HG03575 (cell line): ENCODE data around the gene DVL1.
"Not testable (repeated sequence)": the region's sequence is repeated elsewhere in the genome, so short reads cannot be mapped to it uniquely, and the experiment has no call there.

ENCODE experiments used
- ATAC-seq: cut with Tn5 transposase; IDR thresholded peaks from one replicate; pipeline ENCODE4 v1.9.1; 2021; ENCODE audit not compliant: unreplicated experiment, insufficient number of reproducible peaks, low FRiP score; ENCODE audit errors: extremely low read depth

Gene DVL1

GRCh38 chr1:1349256-1350012 is at the start of gene DVL1:
DVL1 (minus strand) TSS chr1:1349418; CDS start chr1:1349065, 353 bp downstream.
- no peak for ATAC-seq

DNA sequence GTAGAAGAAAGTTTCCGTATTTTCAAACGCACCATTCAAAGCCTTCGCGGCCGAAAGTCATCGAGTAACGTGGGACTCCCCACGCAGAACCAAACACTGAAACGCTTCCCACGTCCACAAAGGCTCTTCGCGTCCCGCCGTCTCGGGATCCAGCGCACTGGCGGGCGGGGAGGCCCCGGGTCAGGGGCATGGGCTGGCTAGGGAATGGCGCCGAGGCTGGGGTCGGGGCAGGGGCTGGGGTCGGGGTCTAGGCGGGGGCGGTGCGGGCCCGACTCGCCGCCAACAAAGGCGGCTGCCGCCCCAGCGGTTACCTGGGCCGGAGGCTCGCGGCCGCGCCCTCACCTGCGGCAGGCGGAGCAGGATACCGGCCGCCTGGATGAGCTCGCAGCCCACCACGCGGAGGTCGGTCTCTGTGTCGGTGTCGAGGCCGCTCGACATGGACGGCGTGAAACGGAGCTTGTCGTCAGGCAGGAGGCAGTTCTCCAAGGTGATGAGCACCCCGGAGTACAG is 49.5 kb upstream of the DVL1 start:
- ATAC-seq: no peak

- ATAC-seq: no peak
Observed at GRCh38 chr1:1397839-1398523, 48.8 kb upstream of the DVL1 start.

DNA sequence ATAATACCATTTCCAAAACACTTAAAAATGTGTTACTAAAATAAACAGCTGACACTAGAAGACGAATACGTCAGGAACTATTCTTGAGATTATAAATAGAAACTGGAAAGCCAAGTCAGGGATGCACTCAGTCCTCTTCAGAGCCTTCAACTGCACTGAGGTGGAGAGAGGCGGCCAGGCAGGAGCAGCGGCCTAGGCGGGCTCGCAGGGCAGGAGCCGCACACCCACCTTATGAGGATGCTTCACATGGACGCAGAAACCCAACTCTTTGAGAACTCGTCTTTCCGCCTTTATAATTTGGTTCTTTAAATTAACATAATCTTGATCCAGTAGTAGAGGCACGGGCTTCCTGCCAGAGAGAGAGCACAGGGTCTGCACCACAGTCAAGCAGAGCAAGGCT is 45.9 kb upstream of the DVL1 start:
- no peak for ATAC-seq

DNA sequence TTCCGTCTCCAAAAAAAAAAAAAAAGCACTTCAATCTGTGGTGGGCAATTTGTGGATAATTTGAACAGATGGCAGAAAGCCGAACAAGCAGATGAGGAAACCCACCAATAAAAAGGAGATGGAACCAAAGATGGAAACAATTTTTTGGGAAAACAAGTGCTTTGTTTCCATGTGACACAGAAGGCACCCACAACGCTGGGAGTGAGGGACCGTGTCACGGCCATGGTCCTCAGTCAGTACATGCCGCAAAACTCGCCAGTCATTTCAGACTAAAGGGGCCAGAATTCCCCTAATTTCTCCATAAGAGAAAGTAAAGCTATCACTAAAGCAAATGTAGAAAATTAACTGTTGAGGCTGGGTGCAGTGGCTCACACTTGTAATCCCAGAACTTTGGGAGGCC is 44.9 kb upstream of the DVL1 start:
- no peak for ATAC-seq

DNA sequence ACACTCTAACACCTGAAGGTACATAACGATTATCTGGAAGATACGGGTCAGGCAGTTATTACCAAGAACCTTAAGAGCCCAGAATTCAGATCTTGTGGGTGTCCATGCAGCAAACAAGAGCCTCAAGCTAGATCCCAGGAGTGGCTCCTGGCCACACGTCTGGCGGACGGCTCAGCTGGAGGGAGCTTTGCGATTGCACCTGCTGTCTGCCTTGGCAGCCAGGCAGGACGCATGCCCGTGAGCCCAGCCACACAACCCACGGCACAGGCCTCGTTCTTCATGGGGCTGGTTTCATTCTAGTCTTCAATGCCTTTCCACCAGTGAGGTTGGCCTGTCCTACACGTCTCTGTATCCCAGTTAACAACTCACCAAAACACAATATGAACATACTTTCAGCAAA is 44.2 kb upstream of the DVL1 start:
- ATAC-seq: no peak

DNA sequence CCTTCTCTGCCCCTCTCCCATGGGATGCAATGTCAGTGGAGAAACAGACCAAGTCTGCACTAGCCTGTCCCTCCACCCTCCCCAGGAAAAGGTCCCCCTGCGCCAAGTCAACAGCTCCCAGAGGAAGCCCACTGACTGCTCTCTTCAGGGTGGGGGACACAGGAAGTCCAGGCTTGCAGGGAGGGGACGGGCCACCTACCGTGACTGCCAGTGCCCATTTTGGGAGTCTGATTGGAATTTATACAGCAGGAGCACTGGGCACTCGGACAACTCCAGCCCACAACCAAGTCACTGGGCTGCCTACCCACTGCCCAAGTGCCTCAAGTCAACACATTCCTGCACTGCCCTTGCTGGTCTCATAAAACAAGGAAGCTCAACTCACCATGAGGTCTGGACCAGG is 43.8 kb upstream of the DVL1 start:
- no peak for ATAC-seq

DNA sequence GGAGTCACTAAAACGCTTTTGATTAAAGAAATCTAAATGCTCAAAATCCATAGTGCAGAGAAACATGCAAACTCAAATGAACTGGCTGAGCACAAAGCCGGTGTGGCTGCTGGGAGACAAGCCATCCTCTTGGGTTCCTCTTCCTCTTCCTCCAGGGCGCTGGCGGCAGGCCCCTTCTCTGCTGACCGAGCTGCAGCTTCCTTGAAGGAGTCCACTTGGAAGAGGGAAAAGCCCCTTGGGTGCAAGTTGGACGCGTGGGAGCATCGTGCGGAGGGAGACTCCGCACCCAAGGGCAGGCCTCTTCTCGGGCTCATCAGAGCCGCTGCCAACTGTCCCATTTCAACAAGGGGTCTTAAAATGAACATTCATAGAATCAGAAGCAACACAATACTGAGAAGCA is 42.0 kb upstream of the DVL1 start:
- ATAC-seq: no peak

DNA sequence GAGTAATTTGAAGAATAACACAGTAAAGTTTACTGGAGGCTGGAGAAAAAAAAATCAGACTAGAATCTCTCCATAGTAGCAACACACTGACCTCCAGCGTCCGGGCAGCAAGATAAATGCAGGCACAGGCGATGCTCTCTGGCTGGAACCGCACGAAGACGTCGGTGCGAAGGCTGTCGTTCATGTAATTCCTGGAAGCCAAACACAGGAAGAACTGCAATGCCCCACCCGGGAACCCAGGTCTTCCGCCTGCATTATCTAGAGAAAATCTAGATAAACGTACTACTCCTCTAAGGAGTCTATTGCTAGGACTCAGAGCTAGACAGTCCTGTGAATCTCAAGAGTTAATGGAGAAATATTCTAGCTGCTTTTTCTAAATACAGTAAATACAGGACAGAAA is 41.5 kb upstream of the DVL1 start:
- ATAC-seq: no peak

- ATAC-seq: no peak
Observed at GRCh38 chr1:1388078-1388472, 38.9 kb upstream of the DVL1 start.

- ATAC-seq: no peak
Observed at GRCh38 chr1:1387098-1388077, 38.2 kb upstream of the DVL1 start.

DNA sequence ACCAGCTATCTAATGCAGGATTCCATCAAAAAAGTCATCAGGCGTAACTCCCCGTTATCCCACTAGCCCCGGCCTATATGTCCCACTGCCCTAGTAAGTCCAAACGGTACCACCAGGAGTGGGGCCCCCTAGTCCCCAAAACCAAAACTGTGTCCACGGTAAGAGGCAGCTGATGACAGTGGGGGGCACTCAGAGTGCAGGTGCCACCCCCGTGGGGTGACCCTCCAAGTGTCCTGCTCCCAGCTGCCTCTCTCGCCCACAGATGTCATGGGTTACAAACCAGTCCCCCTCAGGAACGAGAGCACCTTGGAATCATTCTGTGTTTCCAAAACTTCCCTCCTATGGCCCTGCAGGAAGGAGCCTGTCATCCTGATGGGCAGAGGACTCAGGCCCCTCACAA is 36.7 kb upstream of the DVL1 start:
- no peak for ATAC-seq

GRCh38 chr1:1385339-1385738 is 36.1 kb upstream of the DVL1 start:
- ATAC-seq: not testable (repeated sequence)

- ATAC-seq: no peak
Observed at GRCh38 chr1:1381294-1381693, 32.1 kb upstream of the DVL1 start.

GRCh38 chr1:1380860-1381259 is 31.6 kb upstream of the DVL1 start:
- ATAC-seq: no peak

- no peak for ATAC-seq
Observed at GRCh38 chr1:1377540-1378205, 28.5 kb upstream of the DVL1 start.

- ATAC-seq: no peak
Observed at GRCh38 chr1:1376551-1377226, 27.5 kb upstream of the DVL1 start.

- ATAC-seq: peak; percentile 49
Observed at GRCh38 chr1:1374929-1375662, 25.9 kb upstream of the DVL1 start, which contains the start of gene AURKAIP1. AURKAIP1 (minus strand) TSS chr1:1375207; CDS start chr1:1374756, 451 bp downstream.
